HEK293 (cell line): ENCODE data around the gene EMILIN1.
A peak's percentile ranks its signal among the peaks of the same experiment; 100 is the strongest.

Experiments
- BCL11A ChIP-seq: fragments of 450-650 bp; formaldehyde crosslinking; IDR thresholded peaks from 2 replicates; pipeline ENCODE4 v1.5.1; 2016; ENCODE audit warnings: low read depth, missing biosample characterization, missing genetic modification characterization
- ELK4 ChIP-seq: IDR thresholded peaks from 2 replicates; pipeline ENCODE4 v1.6.1; 2011; ENCODE audit warnings: mild to moderate bottlenecking, low read depth, low read length, borderline replicate concordance
- FEZF1 ChIP-seq: fragments of 450-650 bp; formaldehyde crosslinking; IDR thresholded peaks from 2 replicates; pipeline ENCODE4 v1.5.1; 2016; ENCODE audit warnings: missing biosample characterization, missing genetic modification characterization
- KLF10 ChIP-seq: fragments of 450-650 bp; IDR thresholded peaks from 2 replicates; pipeline ENCODE4 v1.5.1; 2018; ENCODE audit warnings: missing biosample characterization, mild to moderate bottlenecking, missing genetic modification characterization
- KLF16 ChIP-seq: fragments of 450-650 bp; formaldehyde crosslinking; IDR thresholded peaks from 2 replicates; pipeline ENCODE4 v1.5.1; 2017; ENCODE audit warnings: missing biosample characterization, missing genetic modification characterization
- SALL2 ChIP-seq: fragments of 450-650 bp; formaldehyde crosslinking; IDR thresholded peaks from 2 replicates; pipeline ENCODE4 v1.5.0; 2017; ENCODE audit warnings: missing biosample characterization, mild to moderate bottlenecking, missing genetic modification characterization, borderline replicate concordance
- TCF7L2 ChIP-seq: IDR thresholded peaks from 2 replicates; pipeline ENCODE4 v1.6.1; 2011; ENCODE audit warnings: low read depth, mild to moderate bottlenecking, inconsistent platforms, low read length, moderate library complexity, borderline replicate concordance
- ZBTB11 ChIP-seq: fragments of 450-650 bp; formaldehyde crosslinking; conservative IDR thresholded peaks from 2 replicates; pipeline ENCODE4 v1.5.1; 2016; ENCODE audit warnings: low read depth, missing biosample characterization, missing genetic modification characterization
- ZBTB17 ChIP-seq: fragments of 450-650 bp; formaldehyde crosslinking; IDR thresholded peaks from 2 replicates; pipeline ENCODE4 v1.5.1; 2016; ENCODE audit warnings: missing biosample characterization, missing genetic modification characterization
- ZBTB21 ChIP-seq: fragments of 450-650 bp; formaldehyde crosslinking; IDR thresholded peaks from 2 replicates; pipeline ENCODE4 v1.5.1; 2017; ENCODE audit warnings: missing biosample characterization, missing genetic modification characterization
- ZBTB26 ChIP-seq: fragments of 450-650 bp; formaldehyde crosslinking; optimal IDR thresholded peaks from 2 replicates; pipeline ENCODE3; 2016; ENCODE audit warnings: missing biosample characterization, mild to moderate bottlenecking, missing genetic modification characterization
- ZBTB6 ChIP-seq: fragments of 450-650 bp; formaldehyde crosslinking; IDR thresholded peaks from 2 replicates; pipeline ENCODE4 v1.5.1; 2017; ENCODE audit warnings: missing biosample characterization, missing genetic modification characterization
- ZBTB8A ChIP-seq: fragments of 450-650 bp; formaldehyde crosslinking; IDR thresholded peaks from 2 replicates; pipeline ENCODE4 v1.5.1; 2016; ENCODE audit warnings: missing biosample characterization, missing genetic modification characterization
- ZFP3 ChIP-seq: fragments of 450-650 bp; formaldehyde crosslinking; IDR thresholded peaks from 2 replicates; pipeline ENCODE4 v1.5.1; 2016; ENCODE audit warnings: low read depth, missing biosample characterization, missing genetic modification characterization
- ZNF155 ChIP-seq: fragments of 450-650 bp; formaldehyde crosslinking; IDR thresholded peaks from 2 replicates; pipeline ENCODE4 v1.5.1; 2016; ENCODE audit warnings: missing biosample characterization, missing genetic modification characterization
- ZNF23 ChIP-seq: fragments of 450-650 bp; formaldehyde crosslinking; IDR thresholded peaks from 2 replicates; pipeline ENCODE4 v1.5.1; 2016; ENCODE audit warnings: missing biosample characterization, missing genetic modification characterization, borderline replicate concordance
- ZNF248 ChIP-seq: fragments of 450-650 bp; formaldehyde crosslinking; IDR thresholded peaks from 2 replicates; pipeline ENCODE4 v1.5.1; 2017; ENCODE audit warnings: missing biosample characterization, missing genetic modification characterization
- ZNF324 ChIP-seq: fragments of 450-650 bp; formaldehyde crosslinking; IDR thresholded peaks from 2 replicates; pipeline ENCODE4 v1.5.1; 2016; ENCODE audit warnings: missing biosample characterization, missing genetic modification characterization
- ZNF354C ChIP-seq: fragments of 450-650 bp; formaldehyde crosslinking; IDR thresholded peaks from 2 replicates; pipeline ENCODE4 v1.5.1; 2016; ENCODE audit warnings: missing biosample characterization, missing genetic modification characterization, low read depth, borderline replicate concordance
- ZNF362 ChIP-seq: fragments of 450-650 bp; formaldehyde crosslinking; IDR thresholded peaks from 2 replicates; pipeline ENCODE4 v1.5.1; 2016; ENCODE audit warnings: missing biosample characterization, missing genetic modification characterization
- ZNF404 ChIP-seq: fragments of 450-650 bp; formaldehyde crosslinking; IDR thresholded peaks from 2 replicates; pipeline ENCODE4 v1.5.1; 2017; ENCODE audit warnings: missing biosample characterization, missing genetic modification characterization
- ZNF416 ChIP-seq: fragments of 450-650 bp; formaldehyde crosslinking; IDR thresholded peaks from 2 replicates; pipeline ENCODE4 v1.5.1; 2016; ENCODE audit warnings: missing biosample characterization, missing genetic modification characterization
- ZNF426 ChIP-seq: fragments of 450-650 bp; formaldehyde crosslinking; IDR thresholded peaks from 2 replicates; pipeline ENCODE4 v1.5.1; 2017; ENCODE audit warnings: missing biosample characterization, missing genetic modification characterization, mild to moderate bottlenecking, inconsistent platforms, moderate library complexity
- ZNF449 ChIP-seq: fragments of 450-650 bp; formaldehyde crosslinking; IDR thresholded peaks from 2 replicates; pipeline ENCODE4 v1.5.1; 2017; ENCODE audit warnings: missing biosample characterization, mild to moderate bottlenecking, missing genetic modification characterization, moderate library complexity
- ZNF488 ChIP-seq: fragments of 450-650 bp; formaldehyde crosslinking; IDR thresholded peaks from 2 replicates; pipeline ENCODE4 v1.5.1; 2016; ENCODE audit warnings: missing biosample characterization, missing genetic modification characterization
- ZNF501 ChIP-seq: fragments of 450-650 bp; formaldehyde crosslinking; IDR thresholded peaks from 2 replicates; pipeline ENCODE4 v1.5.1; 2016; ENCODE audit warnings: missing biosample characterization, missing genetic modification characterization
- ZNF747 ChIP-seq: fragments of 450-650 bp; formaldehyde crosslinking; IDR thresholded peaks from 2 replicates; pipeline ENCODE4 v1.5.1; 2016; ENCODE audit warnings: missing biosample characterization, missing genetic modification characterization
- ZNF791 ChIP-seq: fragments of 450-650 bp; formaldehyde crosslinking; IDR thresholded peaks from 2 replicates; pipeline ENCODE4 v1.5.1; 2016; ENCODE audit warnings: missing biosample characterization, missing genetic modification characterization
- ZNF830 ChIP-seq: fragments of 450-650 bp; IDR thresholded peaks from 2 replicates; pipeline ENCODE4 v1.5.0; 2018; ENCODE audit warnings: missing biosample characterization, missing genetic modification characterization, low read depth, mild to moderate bottlenecking, moderate library complexity
- ZNF843 ChIP-seq: fragments of 450-650 bp; formaldehyde crosslinking; IDR thresholded peaks from 2 replicates; pipeline ENCODE4 v1.5.1; 2016; ENCODE audit warnings: missing biosample characterization, missing genetic modification characterization
- ZSCAN30 ChIP-seq: fragments of 450-650 bp; IDR thresholded peaks from 2 replicates; pipeline ENCODE4 v1.5.1; 2018; ENCODE audit warnings: missing biosample characterization, mild to moderate bottlenecking, missing genetic modification characterization, moderate library complexity

Gene EMILIN1

GRCh38 chr2:27086090-27086723 lies 7.8 kb downstream of the EMILIN1 start (continued):
- no peak for TF ChIP-seq ZNF362 (tag by site-specific recombination)
- no peak for TF ChIP-seq ZFP3 (tag by site-specific recombination)
- TF ChIP-seq ZNF747 (tag by site-specific recombination), result no peak
- no peak for TF ChIP-seq ZNF354C (tag by site-specific recombination)
- TF ChIP-seq ZNF791 (tag by site-specific recombination), result no peak
- TF ChIP-seq FEZF1 (tag by site-specific recombination), result no peak
- TF ChIP-seq ZBTB26 (tag by site-specific recombination), result peak; percentile 65
- TF ChIP-seq ZNF324 (tag by site-specific recombination), result no peak
- no peak for TF ChIP-seq KLF16 (tag by site-specific recombination)
- no peak for TF ChIP-seq ZNF248 (tag by site-specific recombination)
- no peak for TF ChIP-seq ZNF404 (tag by site-specific recombination)
- TF ChIP-seq ZBTB8A (tag by site-specific recombination), result peak; percentile 90
- no peak for TF ChIP-seq ZNF155
- TF ChIP-seq TCF7L2, result no peak
- TF ChIP-seq ZBTB6 (tag by site-specific recombination), result peak; percentile 86; the same call in 1 of the 2 replicates
- TF ChIP-seq SALL2, result no peak
- no peak for TF ChIP-seq ZNF23
- no peak for TF ChIP-seq ZNF426 (tag by site-specific recombination)
- TF ChIP-seq KLF10, result no peak
- TF ChIP-seq BCL11A (tag by site-specific recombination), result no peak
- no peak for TF ChIP-seq ELK4
- no peak for TF ChIP-seq ZBTB17 (tag by site-specific recombination)
- TF ChIP-seq ZBTB21, result no peak
- TF ChIP-seq ZNF501, result no peak
- TF ChIP-seq ZSCAN30 (tag by site-specific recombination), result peak; percentile 82
- TF ChIP-seq ZNF488 (tag by site-specific recombination), result no peak
- TF ChIP-seq ZBTB11, result no peak
- TF ChIP-seq ZNF843 (tag by site-specific recombination), result no peak
- TF ChIP-seq ZNF416 (tag by site-specific recombination), result no peak
- no peak for TF ChIP-seq ZNF830 (tag by site-specific recombination)
- no peak for TF ChIP-seq ZNF449 (tag by site-specific recombination)
